NCI-H2227 (cell line): ENCODE results near the gene CCDC7.

Experiments
- DNase-seq: peaks from one replicate; lab custom pipeline; 2025; ENCODE audit not compliant: unreplicated experiment; lab: John Stamatoyannopoulos, UW

Gene CCDC7

GRCh38 chr10:32923849-32924248 lies 477.9 kb downstream of the CCDC7 start:
- no peak for DNase-seq
